GM19238 (cell line): ENCODE results near the gene MFSD8.
"Not testable (repeated sequence)": the region's sequence is repeated elsewhere in the genome, so short reads cannot be mapped to it uniquely, and the experiment has no call there.

Experiments
- DNase-seq: peaks from one replicate; pipeline ENCODE4 v3.0.0; 2011; ENCODE audit warnings: low spot score; ENCODE audit not compliant: insufficient read length

Gene MFSD8, protein sequence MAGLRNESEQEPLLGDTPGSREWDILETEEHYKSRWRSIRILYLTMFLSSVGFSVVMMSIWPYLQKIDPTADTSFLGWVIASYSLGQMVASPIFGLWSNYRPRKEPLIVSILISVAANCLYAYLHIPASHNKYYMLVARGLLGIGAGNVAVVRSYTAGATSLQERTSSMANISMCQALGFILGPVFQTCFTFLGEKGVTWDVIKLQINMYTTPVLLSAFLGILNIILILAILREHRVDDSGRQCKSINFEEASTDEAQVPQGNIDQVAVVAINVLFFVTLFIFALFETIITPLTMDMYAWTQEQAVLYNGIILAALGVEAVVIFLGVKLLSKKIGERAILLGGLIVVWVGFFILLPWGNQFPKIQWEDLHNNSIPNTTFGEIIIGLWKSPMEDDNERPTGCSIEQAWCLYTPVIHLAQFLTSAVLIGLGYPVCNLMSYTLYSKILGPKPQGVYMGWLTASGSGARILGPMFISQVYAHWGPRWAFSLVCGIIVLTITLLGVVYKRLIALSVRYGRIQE

DNA sequence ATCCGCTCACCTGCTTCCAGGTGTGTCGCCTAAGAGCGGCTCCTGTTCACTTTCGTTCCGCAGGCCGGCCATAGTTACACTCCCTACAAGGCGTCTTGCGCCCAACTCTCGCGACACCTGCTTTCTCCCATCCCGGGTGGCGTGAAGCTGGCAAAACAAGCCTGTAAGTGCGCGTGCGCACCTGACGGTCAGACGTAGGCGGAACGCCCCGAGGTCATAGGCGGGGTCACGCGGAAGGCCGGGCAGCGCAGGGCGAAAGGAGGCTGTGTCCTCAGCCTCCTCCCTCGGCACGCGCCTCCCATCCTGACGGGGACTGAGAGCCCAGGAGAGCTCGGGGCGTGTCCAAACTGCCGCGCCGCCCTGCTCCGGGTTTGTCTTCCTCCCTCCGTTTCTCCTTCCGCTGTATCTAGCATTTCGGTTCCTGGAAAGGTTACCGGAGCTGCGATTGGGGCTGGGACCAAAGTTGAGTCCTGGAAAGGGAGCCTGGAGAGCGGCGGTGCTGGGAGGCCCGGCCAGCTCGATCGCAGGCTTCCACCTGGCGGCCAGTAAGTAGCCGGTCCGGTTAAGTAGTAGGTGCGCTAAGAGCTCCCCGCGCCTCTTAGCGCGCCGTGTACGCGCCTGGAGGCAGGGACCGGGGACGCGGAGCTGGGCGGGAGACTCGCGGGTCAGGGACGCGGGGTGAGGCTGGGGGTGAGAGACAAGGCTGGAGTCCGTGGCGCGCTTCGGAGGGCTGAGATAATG lies at the start of gene MFSD8, which contains the start of gene ABHD18:
Gene MFSD8 (minus strand): TSS at position 112 of the 741 bp plus-strand sequence. CDS start 40 bp downstream, at position 72.
Gene ABHD18 (plus strand): TSS at position 345 of the 741 bp plus-strand sequence. CDS start 17,550 bp downstream, outside the sequence.
- peak; percentile 85 for DNase-seq

- no peak for DNase-seq
These were observed 44.5 kb upstream of the MFSD8 start for GRCh38 chr4:128009428-128009827.

DNA sequence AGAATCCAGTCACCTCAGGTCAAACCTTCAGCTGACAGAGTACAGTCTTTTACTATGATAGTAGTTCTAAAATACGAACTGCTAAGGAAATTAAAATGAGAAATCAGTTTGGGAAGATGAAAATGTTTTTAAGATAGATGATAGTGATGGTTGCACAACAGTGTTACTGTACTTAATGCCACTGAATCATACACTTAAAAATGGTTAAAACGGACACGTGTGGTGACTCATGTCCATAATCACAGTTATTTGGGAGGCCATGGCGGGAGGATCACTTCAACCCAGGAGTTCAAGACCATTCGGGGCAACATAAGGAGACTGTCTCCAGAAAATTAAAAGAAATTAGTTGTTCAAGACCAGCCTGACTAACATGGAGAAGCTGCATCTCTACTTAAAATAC lies 41.6 kb upstream of the MFSD8 start:
- no peak for DNase-seq

GRCh38 chr4:127997534-127998388 lies 32.8 kb upstream of the MFSD8 start:
- DNase-seq: peak; percentile 20

- DNase-seq: not testable (repeated sequence)
These were observed 31.5 kb upstream of the MFSD8 start for GRCh38 chr4:127996521-127996920.

DNA sequence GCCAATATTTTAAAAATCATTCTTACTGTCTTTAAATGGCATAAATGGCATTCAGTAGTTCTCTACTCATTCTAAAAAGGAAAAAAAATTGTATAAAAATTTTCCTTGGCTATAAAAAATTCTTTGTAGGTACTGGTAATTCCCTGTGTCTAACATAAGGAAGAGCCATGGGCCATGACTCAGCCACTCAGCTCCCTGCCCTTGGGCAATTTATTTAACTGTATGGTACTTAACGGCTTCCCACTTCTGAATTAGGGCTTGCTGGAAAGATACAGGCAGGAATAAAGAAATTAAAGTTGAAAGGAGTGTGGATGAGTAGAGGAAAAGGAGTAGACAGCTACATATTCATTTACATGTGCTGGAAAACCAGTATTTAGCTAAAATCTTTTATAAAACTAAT lies 30.8 kb upstream of the MFSD8 start:
- no peak for DNase-seq

DNA sequence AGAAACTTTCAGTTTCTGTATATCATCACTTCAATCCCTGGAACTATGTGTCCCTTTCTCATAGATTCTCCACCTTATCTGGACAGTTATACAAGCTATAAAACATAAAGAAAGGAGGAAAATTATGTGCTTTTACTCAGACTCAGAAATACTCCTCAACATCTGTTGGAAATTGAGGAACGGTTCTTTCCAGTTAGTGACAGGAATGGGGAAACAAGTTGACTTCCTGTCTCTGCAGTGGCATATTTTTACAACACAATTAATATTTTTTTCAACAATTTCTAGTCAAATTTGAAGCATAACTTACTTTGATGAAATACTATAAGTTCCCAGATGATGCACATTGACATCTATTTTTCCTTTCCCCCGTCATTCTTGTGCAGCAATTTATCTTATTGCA lies 28.2 kb upstream of the MFSD8 start:
- no peak for DNase-seq

DNA sequence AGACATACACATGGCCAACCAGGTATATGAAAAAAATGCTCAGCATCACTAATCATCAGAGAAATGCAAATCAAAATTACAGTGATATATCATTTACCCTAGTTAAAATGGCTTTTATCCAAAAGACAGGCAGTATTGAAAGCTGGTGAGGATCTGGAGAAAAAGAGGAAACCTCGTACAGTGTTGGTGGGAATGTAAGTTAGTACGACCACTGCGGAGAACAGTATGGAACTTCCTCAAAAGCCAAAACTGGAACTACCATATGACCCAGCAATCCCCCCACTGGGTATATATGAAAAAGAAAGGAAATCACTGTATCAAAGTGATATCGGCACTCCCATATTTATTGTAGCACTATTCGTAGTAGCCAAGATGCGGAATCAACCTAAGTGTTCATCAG lies 23.7 kb upstream of the MFSD8 start:
- DNase-seq: no peak

DNA sequence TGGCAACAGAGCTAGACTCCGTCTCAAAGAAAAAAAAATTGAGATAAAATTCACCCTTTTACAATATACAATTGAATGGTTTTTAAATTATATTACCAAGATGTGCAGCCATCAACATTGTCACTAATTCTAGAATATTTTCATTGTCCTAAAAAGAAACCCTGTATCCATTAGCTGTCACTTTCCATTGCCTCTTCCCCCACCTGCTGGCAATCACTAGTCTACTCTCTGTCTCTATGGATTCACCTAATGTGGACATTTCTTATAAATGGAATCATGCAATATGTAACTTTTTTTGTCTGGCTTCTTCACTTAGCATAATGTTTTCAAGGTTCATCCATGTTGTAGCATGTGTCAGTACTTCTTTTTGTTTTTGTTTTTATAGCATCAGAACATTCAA lies 21.0 kb upstream of the MFSD8 start:
- no peak for DNase-seq

- no peak for DNase-seq
These were observed 17.5 kb upstream of the MFSD8 start for GRCh38 chr4:127982445-127982844.

GRCh38 chr4:127978930-127979329 lies 14.0 kb upstream of the MFSD8 start:
- no peak for DNase-seq

DNA sequence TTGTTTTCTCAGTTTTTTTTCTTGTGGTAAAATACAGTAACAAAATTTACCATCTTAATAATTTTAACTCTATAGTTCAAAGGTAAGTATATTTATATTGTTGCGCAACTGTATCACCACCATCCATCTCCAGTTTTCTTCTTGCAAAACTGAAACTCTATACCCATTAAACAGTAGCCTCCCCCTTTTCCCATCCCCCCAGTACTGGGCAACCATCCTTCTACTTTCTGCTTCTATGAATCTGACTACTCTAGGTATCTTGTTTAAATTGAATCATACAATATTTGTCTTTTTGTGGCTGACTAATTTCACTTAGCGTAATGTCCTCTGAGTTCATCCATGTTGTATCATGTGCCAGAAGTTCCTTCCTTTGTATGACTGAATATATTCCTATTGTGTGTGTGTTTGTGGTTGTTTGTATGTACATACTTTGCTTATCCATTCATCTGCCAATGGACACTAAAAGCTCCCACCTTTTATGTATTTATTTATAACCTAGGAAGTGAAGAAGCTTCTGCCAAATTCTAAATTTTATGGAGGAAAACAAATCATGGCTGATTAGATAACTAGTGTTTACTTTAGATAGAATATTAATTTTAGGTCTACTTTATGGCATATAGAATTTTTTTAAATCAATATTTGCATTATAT lies 10.3 kb upstream of the MFSD8 start:
- DNase-seq: no peak

- not testable (repeated sequence) for DNase-seq
These were observed 6.0 kb upstream of the MFSD8 start for GRCh38 chr4:127970925-127971324.

- DNase-seq: no peak
These were observed 3.6 kb upstream of the MFSD8 start for GRCh38 chr4:127968586-127968985.

GRCh38 chr4:127967141-127967775 lies 2.3 kb upstream of the MFSD8 start:
- DNase-seq: no peak

- DNase-seq: peak; percentile 40
These were observed 816 bp upstream of the MFSD8 start for GRCh38 chr4:127965803-127966175.

- DNase-seq: not testable (repeated sequence)
These were observed 429 bp downstream of the MFSD8 start for GRCh38 chr4:127964426-127965061.

DNA sequence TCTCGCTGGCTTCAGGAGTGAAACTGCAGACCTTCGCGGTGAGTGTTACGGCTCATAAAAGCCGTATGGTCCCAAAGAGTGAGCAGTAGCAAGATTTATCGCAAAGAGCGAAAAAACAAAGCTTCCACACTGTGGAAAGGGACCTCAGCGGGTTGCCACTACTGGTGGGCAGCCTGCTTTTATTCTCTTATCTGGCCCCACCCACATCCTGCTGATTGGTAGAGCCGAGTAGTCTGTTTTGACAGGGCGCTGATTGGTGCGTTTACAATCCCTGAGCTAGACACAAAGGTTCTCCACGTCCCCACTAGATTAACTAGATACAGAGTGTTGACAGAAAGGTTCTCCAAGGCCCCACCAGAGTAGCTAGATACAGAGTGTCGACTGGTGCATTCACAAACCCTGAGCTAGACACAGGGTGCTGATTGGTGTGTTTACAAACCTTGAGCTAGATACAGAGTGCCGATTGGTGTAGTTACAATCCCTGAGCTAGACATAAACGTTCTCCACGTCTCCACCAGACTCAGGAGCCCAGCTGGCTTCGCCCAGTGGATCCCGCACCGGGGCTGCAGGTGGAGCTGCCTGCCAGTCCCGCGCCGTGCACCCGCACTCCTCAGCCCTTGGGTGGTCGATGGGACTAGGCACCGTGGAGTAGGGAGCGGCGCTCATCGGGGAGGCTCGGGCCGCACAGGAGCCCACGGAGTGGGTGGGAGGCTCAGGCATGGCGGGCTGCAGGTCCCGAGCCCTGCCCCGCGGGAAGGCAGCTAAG lies 1.2 kb downstream of the MFSD8 start:
- not testable (repeated sequence) for DNase-seq

DNA sequence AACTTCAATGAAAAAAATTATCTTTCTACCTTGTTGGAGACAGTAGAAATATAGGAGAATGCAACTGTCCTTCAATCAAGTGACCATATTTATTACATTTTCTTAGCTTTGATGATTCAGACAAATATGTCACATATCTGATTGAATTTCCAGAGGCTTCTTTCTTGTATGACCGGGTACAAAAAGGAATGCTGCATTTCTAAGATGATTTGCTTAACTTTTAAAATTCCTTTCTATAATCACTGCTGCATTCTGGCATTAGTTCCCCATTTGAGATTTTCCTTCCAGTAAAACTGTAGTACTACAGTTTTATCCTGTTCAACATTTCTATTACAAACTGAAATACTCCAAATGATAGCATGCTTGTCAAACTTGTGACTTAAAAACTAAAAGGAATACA lies 5.2 kb downstream of the MFSD8 start:
- DNase-seq: no peak
